Urinary bladder (tissue), 4 donors: ENCODE measurements around the gene NECAB3. TPM values are rescaled to one million over a fixed set of nuclear protein-coding genes. Genes with fewer than 3 reads are reported as not detected.

Experiments used
- DNase-seq: peaks from one replicate; pipeline ENCODE4 v3.0.0-alpha.2; 2015; ENCODE audit errors: extremely low spot score
- H3K27ac ChIP-seq: one replicate; pipeline ENCODE4 v1.5.1; 2013; ENCODE audit warnings: low read depth, mild to moderate bottlenecking, moderate library complexity
- H3K36me3 ChIP-seq: one replicate; pipeline ENCODE4 v1.6.1; 2013; ENCODE audit warnings: mild to moderate bottlenecking, moderate library complexity; ENCODE audit not compliant: insufficient read depth
- H3K4me1 ChIP-seq: one replicate; pipeline ENCODE4 v1.6.1; 2013; ENCODE audit warnings: mild to moderate bottlenecking, moderate library complexity; ENCODE audit not compliant: insufficient read depth
- H3K4me3 ChIP-seq: one replicate; pipeline ENCODE4 v1.5.1; 2013; ENCODE audit warnings: low read depth, low read length
- WGBS: extraction: QIAGEN DNeasy Blood & Tissue Kit; methylation state at CpG from one replicate; pipeline ENCODE4 v1.1.7; 2013; 5-methylcytosine and 5-hydroxymethylcytosine counted together
- polyA plus RNA-seq: library from polyadenylated mRNA; stranded (reverse); fragments of 200-250 nt; gene quantifications from one replicate; pipeline ENCODE4 v1.2.3, GENCODE V29; 2013
- total RNA-seq: library from RNA; depleted of rRNA; stranded (reverse); fragments of >200 nt; gene quantifications from one replicate; pipeline ENCODE4 v1.2.3, GENCODE V29; 2014
- donor health status: healthy with polysubstance abuse.
- donor health status: healthy.

The NECAB3 gene
- total and polyA plus RNA-seq, 2 donors, result 18.6 to 33.4 TPM

DNA sequence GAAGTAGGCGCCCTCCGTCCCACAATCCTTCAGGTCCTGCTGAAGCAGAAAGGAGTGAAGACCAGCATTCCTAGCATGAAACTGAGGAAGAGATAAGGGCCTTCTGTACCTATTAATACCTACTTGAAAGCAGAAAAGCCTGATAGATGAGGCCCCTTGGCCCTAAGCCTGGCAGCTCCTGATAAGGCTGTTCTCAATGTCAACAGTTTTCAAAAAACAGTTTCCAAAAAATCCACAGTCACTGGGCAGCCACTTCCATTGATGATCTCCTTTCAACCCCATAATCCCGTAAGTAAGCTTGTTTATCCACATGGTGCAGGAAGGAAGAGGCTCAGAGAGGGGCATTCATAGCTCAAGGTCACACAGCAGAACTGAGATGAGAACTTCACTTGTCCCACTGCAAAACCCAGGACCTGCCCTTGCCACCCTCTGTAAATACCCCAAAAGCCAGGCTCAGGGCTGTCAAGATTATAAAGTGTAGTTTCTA lies 14.8 kb upstream of the NECAB3 start:
- Histone ChIP-seq H3K4me3 (no peak overlapping the region), H3K27ac (no peak overlapping the region), H3K4me1 (peaks cover 2% of the 10 kb centered on the region), H3K36me3 (no peaks in the 10 kb centered on the region)
- 74% methylated on average over 3 of the region's 3 CpGs for WGBS
- DNase-seq, result no peak

GRCh38 chr20:33687993-33688937 lies 14.0 kb upstream of the NECAB3 start:
- DNase-seq, result no peak
- Histone ChIP-seq H3K27ac (no peak overlapping the region), H3K4me1 (peaks cover 2% of the 10 kb centered on the region), H3K36me3 (no peaks in the 10 kb centered on the region), H3K4me3 (no peak overlapping the region)
- 80% methylated on average over 3 of the region's 3 CpGs for WGBS

- no peak for DNase-seq
- Histone ChIP-seq H3K4me3 (no peak overlapping the region), H3K4me1 (peaks cover 2% of the 10 kb centered on the region), H3K27ac (no peak overlapping the region), H3K36me3 (no peaks in the 10 kb centered on the region)
- 76% methylated on average over 8 of the region's 8 CpGs for WGBS
Measured at GRCh38 chr20:33687370-33687915, 13.2 kb upstream of the NECAB3 start.

GRCh38 chr20:33686984-33687366 lies 12.7 kb upstream of the NECAB3 start:
- no peak overlapping the region for H3K27ac ChIP-seq
- no peaks in the 10 kb centered on the region for H3K36me3 ChIP-seq
- H3K4me1 ChIP-seq, result peaks cover 2% of the 10 kb centered on the region
- 79% methylated on average over 14 of the region's 14 CpGs for WGBS
- H3K4me3 ChIP-seq, result no peak overlapping the region
- DNase-seq, result no peak

DNA sequence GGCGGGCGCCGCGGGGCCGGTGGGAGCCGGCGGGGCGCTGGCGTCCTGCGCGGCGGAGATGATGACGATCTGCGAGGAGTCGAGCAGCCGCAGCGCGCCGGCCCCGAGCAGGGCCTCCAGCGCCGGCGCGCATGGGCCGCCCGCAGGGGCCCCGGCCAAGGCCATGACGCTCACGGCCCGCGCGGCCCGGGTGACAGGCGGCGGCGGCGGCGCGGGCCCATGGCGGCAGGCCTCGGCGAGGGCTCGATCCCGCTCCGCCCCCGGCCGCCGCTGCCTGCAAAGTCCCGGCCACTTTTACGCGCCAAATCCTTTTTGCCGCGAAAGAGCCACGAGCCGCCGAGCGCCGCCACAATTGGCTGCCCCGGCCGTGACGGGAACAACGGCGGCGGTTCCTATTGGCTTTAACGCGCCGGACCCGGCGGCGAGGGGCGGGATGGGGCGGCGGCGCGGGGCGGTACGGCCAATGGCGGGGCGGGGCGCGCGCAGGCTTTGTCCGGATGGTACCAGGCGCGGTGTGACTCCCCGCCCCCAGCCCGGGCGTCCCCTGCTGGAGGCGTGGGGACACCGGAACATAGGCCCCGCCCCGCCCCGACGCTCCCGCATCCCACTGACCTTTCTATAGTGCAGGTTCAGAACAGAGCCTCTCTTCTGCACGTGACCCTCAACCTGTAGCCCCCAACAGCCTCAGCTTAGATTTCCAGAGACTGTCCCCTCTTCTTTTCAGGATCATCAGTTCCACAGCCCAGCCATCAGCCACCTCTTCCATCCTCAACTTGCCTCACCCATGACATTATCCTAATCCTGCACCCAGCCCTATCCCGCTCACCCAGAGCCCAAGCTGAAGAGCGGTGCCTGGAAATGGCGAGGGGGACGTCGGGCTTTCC lies 12.1 kb upstream of the NECAB3 start, which contains the start of gene E2F1:
Gene E2F1, minus strand, starts transcription at position 286 of the 884 bp plus-strand sequence. Its CDS starts 121 bp downstream, at position 165.
- peak; percentile 78 for DNase-seq
- peaks cover 2% of the 10 kb centered on the region for H3K4me1 ChIP-seq
- peak within 1 kb of the TSS; percentile 68 for H3K4me3 ChIP-seq
- H3K36me3 ChIP-seq, result no peaks in the 10 kb centered on the region
- WGBS, result 2% methylated on average over 101 of the region's 101 CpGs
- H3K27ac ChIP-seq, result no peak within 1 kb of the TSS

DNA sequence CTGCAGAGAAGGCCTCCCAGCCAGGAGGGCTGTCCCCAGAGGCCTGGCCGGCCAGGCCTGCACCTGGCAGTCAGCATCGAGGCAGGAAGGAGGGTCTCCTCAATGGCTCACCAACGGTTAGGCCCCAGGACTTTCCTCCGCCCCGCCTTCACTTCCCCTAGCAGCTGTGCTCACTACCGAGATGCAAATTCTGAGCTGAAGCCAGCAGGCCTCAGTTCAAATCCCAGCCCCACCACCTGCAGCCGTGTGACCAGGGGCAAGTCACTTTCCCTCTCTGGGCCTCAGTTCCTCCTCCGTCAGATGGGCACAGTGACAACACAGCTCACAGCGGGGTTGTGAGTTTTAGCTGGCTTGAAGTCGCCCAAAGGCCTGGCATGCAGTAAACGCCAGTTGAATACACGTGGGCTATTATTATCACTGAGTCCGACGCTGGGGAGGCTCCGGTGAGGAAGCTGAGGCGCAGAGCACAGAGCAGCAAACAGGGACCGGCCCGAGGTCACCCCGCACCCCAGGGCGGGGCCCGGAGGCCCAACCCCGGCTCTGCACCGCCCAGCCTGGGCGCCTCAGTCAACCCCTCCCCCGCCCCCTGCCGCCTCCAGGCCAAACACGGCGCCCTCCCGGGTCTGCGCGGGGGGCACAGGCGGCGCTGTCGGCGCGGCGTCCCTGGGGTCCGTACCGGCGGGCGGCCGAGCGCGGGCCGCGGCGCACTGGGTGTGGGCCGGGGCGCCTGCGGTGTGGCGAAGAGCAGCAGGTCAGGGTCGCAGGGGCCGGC lies 11.3 kb upstream of the NECAB3 start:
- no peak for DNase-seq
- H3K27ac ChIP-seq, result no peak overlapping the region
- 2% methylated on average over 52 of the region's 53 CpGs for WGBS

GRCh38 chr20:33684533-33685327 lies 10.5 kb upstream of the NECAB3 start:
- Histone ChIP-seq H3K36me3 (no peaks in the 10 kb centered on the region), H3K4me1 (peaks cover 2% of the 10 kb centered on the region), H3K4me3 (no peak overlapping the region), H3K27ac (no peak overlapping the region)
- no peak for DNase-seq
- WGBS, result 40% methylated on average over 10 of the region's 10 CpGs

More for the DNA sequence above, 11.3 kb upstream of the NECAB3 start:
- H3K4me3 ChIP-seq, result peak overlapping the region; percentile 68
- H3K4me1 ChIP-seq, result peaks cover 2% of the 10 kb centered on the region
- no peaks in the 10 kb centered on the region for H3K36me3 ChIP-seq

DNA sequence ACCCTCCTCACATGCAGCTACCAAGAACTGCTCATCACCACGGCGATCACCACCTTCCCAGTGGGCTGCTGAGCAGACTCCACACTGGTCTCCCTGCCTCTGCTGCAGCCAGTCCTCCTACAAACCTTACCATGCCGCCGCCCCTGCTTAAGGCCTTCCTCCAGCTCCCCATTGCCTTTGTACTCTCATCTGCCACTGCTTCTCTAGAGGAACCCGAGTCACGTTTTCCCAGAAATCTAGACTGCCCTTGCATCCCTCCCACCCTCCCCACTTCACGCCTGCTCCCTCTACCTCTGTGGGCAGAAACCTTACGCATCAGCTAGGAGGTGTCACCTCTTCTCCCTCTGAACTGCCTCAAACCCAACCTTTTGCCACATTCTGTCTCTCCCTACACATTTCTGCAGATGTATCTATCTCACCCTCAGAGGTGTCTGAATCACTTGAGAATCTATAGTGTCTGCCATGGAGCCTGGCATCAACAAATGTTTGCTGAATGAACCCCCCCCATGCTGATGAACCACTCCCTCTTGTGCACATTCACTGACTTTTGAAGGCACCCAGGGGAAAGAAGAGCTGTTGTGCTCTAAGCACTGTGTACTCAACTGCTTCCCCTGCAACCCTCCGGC lies 7.6 kb upstream of the NECAB3 start:
- 85% methylated on average over 9 of the region's 9 CpGs for WGBS
- H3K4me1 ChIP-seq, result peaks cover 2% of the 10 kb centered on the region
- H3K27ac ChIP-seq, result no peak overlapping the region
- DNase-seq, result no peak
- H3K4me3 ChIP-seq, result no peak overlapping the region
- H3K36me3 ChIP-seq, result no peaks in the 10 kb centered on the region

- peaks cover 2% of the 10 kb centered on the region for H3K4me1 ChIP-seq
- WGBS, result 84% methylated on average over 5 of the region's 5 CpGs
- H3K36me3 ChIP-seq, result no peaks in the 10 kb centered on the region
- no peak overlapping the region for H3K27ac ChIP-seq
- H3K4me3 ChIP-seq, result no peak overlapping the region
- no peak for DNase-seq
Measured at GRCh38 chr20:33681288-33681687, 7.1 kb upstream of the NECAB3 start.

DNA sequence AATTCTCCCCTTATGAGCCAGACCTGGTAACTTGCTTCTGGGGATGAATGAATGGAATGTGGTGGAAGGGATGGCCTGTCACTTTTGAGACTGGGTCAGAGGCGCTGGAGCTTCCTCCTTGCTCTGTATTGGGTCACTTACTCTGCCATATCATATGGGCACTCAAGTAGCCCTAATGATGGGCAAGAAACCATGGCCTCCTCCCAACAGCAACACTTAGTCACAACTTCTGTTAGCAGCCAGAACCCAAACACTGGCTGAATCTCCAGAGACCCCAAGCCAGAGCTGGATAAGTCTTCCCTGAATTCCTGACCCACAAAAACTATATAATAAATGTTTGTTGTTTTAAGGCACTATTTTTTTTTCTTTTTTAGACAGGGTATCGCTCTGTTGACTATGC lies 6.5 kb upstream of the NECAB3 start:
- Histone ChIP-seq H3K4me3 (no peak overlapping the region), H3K36me3 (no peaks in the 10 kb centered on the region), H3K4me1 (peaks cover 2% of the 10 kb centered on the region), H3K27ac (no peak overlapping the region)
- WGBS, result 89% methylated on average over 2 of the region's 2 CpGs
- DNase-seq, result no peak

GRCh38 chr20:33679758-33680485 lies 5.7 kb upstream of the NECAB3 start:
- H3K4me3 ChIP-seq, result no peak overlapping the region
- 89% methylated on average over 20 of the region's 20 CpGs for WGBS

More at GRCh38 chr20:33679758-33680485, 5.7 kb upstream of the NECAB3 start:
- no peak for DNase-seq
- Histone ChIP-seq H3K36me3 (no peaks in the 10 kb centered on the region), H3K27ac (no peak overlapping the region), H3K4me1 (peaks cover 2% of the 10 kb centered on the region)
